HepG2 (cell line): ENCODE measurements around the gene CLPTM1L. TPM values are rescaled to one million over a fixed set of nuclear protein-coding genes. Genes with fewer than 3 reads are reported as not detected.

Experiments
- ATAC-seq: fragments of 200-7000 bp; cut with Tn5 transposase; 3 replicates; pipeline ENCODE4 v1.9.1; 2020; ENCODE audit warnings: mild to moderate bottlenecking, moderate library complexity
- BruUV-seq: library from RNA; stranded (reverse); fragments of 400-500 nt; replicated peaks from 2 replicates; lab custom pipeline; 2021; lab: Mats Ljungman, UMichigan
- CTCF ChIA-PET: fragments of 300-600 bp; formaldehyde crosslinking; extraction: SDS; loops from one replicate; lab custom pipeline; 2021; ENCODE audit warnings: low total read pairs, inconsistent platforms, low intra/inter-chr PET ratio; lab: Yijun Ruan, JAX
- POLR2A ChIA-PET: fragments of 350-600 bp; sonication (Branson Sonifier 250); formaldehyde crosslinking; loops from one replicate; lab custom pipeline; 2020; ENCODE audit warnings: antibody characterized with exemption, inconsistent platforms; lab: Yijun Ruan, JAX
- DNase-seq: peaks from one replicate; pipeline ENCODE4 v3.0.0-alpha.2; 2015; ENCODE audit warnings: low spot score
- FAIRE-seq: peaks from 3 replicates; lab custom pipeline; 2011; peaks lifted over from hg19 to GRCh38; lab: Jason Lieb, UNC
- H2AFZ ChIP-seq: one replicate; pipeline ENCODE4 v1.6.1; 2011; ENCODE audit warnings: low read length, inconsistent platforms
- H3K27ac ChIP-seq: fragments of 300-600 bp; 3 replicates; pipeline ENCODE4 v1.8.0; 2011; ENCODE audit warnings: mixed run types, mild to moderate bottlenecking, mixed read lengths, low read length, inconsistent platforms; ENCODE audit not compliant: insufficient read depth; ENCODE audit errors: extremely low read length
- H3K27me3 ChIP-seq, 2 experiments: fragments of 200-600 bp in 1 of 2; 2 replicates in 1 of 2; 3 replicates in 1 of 2; pipeline versions ENCODE4 v1.6.0 to v1.8.0; 2011; ENCODE audit warnings: low read length in 2 of 2, mild to moderate bottlenecking in 2 of 2, moderate library complexity in 2 of 2, inconsistent platforms in 1 of 2; ENCODE audit not compliant: insufficient read depth in 2 of 2, control insufficient read depth in 1 of 2
- H3K36me3 ChIP-seq, 2 experiments: fragments of 200-600 bp in 1 of 2; replicated peaks in 1 of 2; 2 replicates in 1 of 2; 3 replicates in 1 of 2; pipeline versions ENCODE4 v1.5.1 to v1.8.0; 2011; ENCODE audit warnings: low read length in 2 of 2, inconsistent platforms in 1 of 2; ENCODE audit not compliant: insufficient read depth in 2 of 2, control insufficient read depth in 1 of 2
- H3K4me1 ChIP-seq: 2 replicates; pipeline ENCODE4 v1.5.1; 2012; ENCODE audit warnings: low read length, inconsistent platforms; ENCODE audit not compliant: insufficient read depth
- H3K4me2 ChIP-seq: 2 replicates; pipeline ENCODE4 v1.6.0; 2011; ENCODE audit warnings: low read depth, low read length, inconsistent platforms
- H3K4me3 ChIP-seq, 3 experiments: fragments of 200-600 bp in 1 of 3; sonication (generic), shearing (Covaris generic) in 1 of 3; replicated peaks in 1 of 3; 2 replicates each; pipeline ENCODE4 v1.5.1; 2011 to 2016; ENCODE audit warnings: low read length in 3 of 3, inconsistent platforms in 2 of 3, low read depth in 2 of 3, mild to moderate bottlenecking in 2 of 3, control low read depth in 1 of 3, mixed read lengths in 1 of 3; ENCODE audit not compliant: insufficient read depth in 1 of 3
- H3K79me2 ChIP-seq: one replicate; pipeline ENCODE4 v1.6.1; 2011; ENCODE audit warnings: low read length, inconsistent platforms; ENCODE audit not compliant: insufficient read depth
- H3K9ac ChIP-seq: 2 replicates; pipeline ENCODE4 v1.6.0; 2011; ENCODE audit warnings: mild to moderate bottlenecking, low read depth, low read length, inconsistent platforms; ENCODE audit not compliant: insufficient read depth
- H3K9me3 ChIP-seq: 2 replicates; pipeline ENCODE4 v1.5.1; 2012; ENCODE audit warnings: mild to moderate bottlenecking, low read length
- H4K20me1 ChIP-seq: 2 replicates; pipeline ENCODE4 v1.6.0; 2011; ENCODE audit warnings: inconsistent platforms, mild to moderate bottlenecking, low read length, moderate library complexity; ENCODE audit not compliant: insufficient read depth
- MTA3 ChIP-seq: sonication (generic); formaldehyde crosslinking; IDR thresholded peaks from 2 replicates; pipeline ENCODE4 v1.4.0; 2020; ENCODE audit warnings: missing genetic modification reagents
- MZF1 ChIP-seq: sonication (generic); formaldehyde crosslinking; IDR thresholded peaks from 2 replicates; pipeline ENCODE4 v1.8.1; 2023; ENCODE audit warnings: mild to moderate bottlenecking, missing genetic modification reagents, borderline replicate concordance
- NR2C2 ChIP-seq: sonication (generic); formaldehyde crosslinking; IDR thresholded peaks from 2 replicates; pipeline ENCODE4 v1.4.0; 2020; ENCODE audit warnings: missing genetic modification reagents, mild to moderate bottlenecking, moderate library complexity, borderline replicate concordance
- ZNF24 ChIP-seq: fragments of 450-650 bp; IDR thresholded peaks from 2 replicates; pipeline ENCODE4 v1.6.1; 2017; ENCODE audit warnings: antibody characterized with exemption, mild to moderate bottlenecking
- ZNF629 ChIP-seq: sonication (generic); formaldehyde crosslinking; conservative IDR thresholded peaks from 2 replicates; pipeline ENCODE4 v1.5.0; 2020; ENCODE audit warnings: missing genetic modification reagents
- WGBS: methylation state at CpG from one replicate; pipeline ENCODE4 v1.1.6; 2017; ENCODE audit warnings: low lambda C conversion rate; 5-methylcytosine and 5-hydroxymethylcytosine counted together
- in situ Hi-C: cut with HindIII; loops from 2 replicates; pipeline ENCODE4 v1.10.0; 2017; ENCODE audit warnings: low pct_unique_long_range_greater_than_20kb; ENCODE audit not compliant: extremely low pct_ligation_motif_present
- intact Hi-C: fragments of 100-400 bp; cut with micrococcal nuclease; formaldehyde crosslinking; loops from one replicate; pipeline ENCODE4 v1.10.0; 2022; ENCODE audit not compliant: unreplicated experiment
- polyA plus RNA-seq, 8 experiments: library from polyadenylated mRNA; depleted of rRNA in 3 of 8; stranded (reverse) in 7 of 8; unstranded in 1 of 8; fragments of >200 nt; fragmentation: Illumina TruSeq in 4 of 8; extraction: Trizol in 4 of 8; gene quantifications; 2 replicates each; pipeline versions ENCODE4 v1.2.1 to v1.2.3, GENCODE V29; 2011 to 2016; ENCODE audit warnings: low read depth in 4 of 8, missing spikeins in 1 of 8, mixed read lengths in 1 of 8; ENCODE audit not compliant: insufficient read depth in 1 of 8
- total RNA-seq, 5 experiments: library from RNA; depleted of rRNA; stranded (reverse); fragments of >200 nt; fragmentation: Illumina TruSeq; extraction: Trizol; gene quantifications; 2 replicates each; pipeline ENCODE4 v1.2.3, GENCODE V29; 2016; ENCODE audit warnings: low read depth in 1 of 5
- TF ChIP-seq, protein P1 (sequence below): sonication (generic); formaldehyde crosslinking; IDR thresholded peaks from 2 replicates; pipeline ENCODE4 v1.8.0; 2022; ENCODE audit warnings: mild to moderate bottlenecking, missing genetic modification reagents
- TF ChIP-seq, protein P2 (sequence below): sonication (generic); formaldehyde crosslinking; IDR thresholded peaks from 2 replicates; pipeline ENCODE4 v1.5.1; 2020; ENCODE audit warnings: mild to moderate bottlenecking, missing genetic modification reagents

The CLPTM1L gene
- total and polyA plus RNA-seq, 2 of the 13 experiments (the other 11 are each of a cell fraction or from before 2014, with no cell fraction given), result 80.3 to 124 TPM

DNA sequence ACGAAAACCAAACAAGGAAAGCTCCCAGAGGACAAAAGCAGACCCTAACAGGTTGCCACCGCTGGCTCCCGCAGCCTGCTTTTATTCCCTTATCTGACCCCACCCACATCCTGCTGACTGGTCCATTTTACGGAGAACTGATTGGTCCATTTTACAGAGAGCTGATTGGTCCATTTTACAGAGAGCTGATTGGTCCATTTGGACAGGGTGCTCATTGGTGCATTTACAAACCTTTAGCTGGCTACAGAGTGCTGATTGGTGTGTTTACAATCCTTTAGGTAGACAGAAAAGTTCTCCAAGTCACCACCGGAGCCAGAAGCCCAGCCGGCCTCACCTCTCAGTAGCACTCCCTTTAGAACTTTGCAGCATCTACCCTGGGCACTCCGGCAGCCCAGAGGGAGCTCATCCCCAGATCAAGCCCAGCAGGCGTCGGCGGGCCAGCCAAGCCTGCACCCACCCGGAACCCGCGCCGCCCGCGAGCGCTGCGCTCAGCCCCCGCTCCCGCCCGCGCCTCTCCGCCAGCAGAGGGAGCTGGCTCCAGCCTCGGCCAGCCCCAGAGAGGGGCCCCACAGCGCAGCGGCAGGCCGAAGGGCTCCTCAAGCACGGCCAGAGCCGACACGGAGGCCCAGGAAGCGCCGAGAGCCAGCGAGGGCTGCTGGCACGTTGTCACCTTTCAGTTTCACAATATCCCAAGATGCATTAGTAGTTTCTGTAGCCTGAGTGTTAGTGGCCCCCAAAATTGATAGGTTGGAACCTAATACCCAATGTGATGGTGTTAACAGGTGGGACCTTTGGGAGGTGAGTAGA is 35.3 kb upstream of the CLPTM1L start (continued):
- TF ChIP-seq, protein P1, sequence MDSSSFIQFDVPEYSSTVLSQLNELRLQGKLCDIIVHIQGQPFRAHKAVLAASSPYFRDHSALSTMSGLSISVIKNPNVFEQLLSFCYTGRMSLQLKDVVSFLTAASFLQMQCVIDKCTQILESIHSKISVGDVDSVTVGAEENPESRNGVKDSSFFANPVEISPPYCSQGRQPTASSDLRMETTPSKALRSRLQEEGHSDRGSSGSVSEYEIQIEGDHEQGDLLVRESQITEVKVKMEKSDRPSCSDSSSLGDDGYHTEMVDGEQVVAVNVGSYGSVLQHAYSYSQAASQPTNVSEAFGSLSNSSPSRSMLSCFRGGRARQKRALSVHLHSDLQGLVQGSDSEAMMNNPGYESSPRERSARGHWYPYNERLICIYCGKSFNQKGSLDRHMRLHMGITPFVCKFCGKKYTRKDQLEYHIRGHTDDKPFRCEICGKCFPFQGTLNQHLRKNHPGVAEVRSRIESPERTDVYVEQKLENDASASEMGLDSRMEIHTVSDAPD (CRISPR knock-in tag), result no peak
- TF ChIP-seq NR2C2 (CRISPR knock-in tag) (no peak), ZNF629 (CRISPR knock-in tag) (no peak), MZF1 (CRISPR knock-in tag) (no peak), MTA3 (CRISPR knock-in tag) (no peak)
- TF ChIP-seq, all 625 proteins: peak for 56

DNA sequence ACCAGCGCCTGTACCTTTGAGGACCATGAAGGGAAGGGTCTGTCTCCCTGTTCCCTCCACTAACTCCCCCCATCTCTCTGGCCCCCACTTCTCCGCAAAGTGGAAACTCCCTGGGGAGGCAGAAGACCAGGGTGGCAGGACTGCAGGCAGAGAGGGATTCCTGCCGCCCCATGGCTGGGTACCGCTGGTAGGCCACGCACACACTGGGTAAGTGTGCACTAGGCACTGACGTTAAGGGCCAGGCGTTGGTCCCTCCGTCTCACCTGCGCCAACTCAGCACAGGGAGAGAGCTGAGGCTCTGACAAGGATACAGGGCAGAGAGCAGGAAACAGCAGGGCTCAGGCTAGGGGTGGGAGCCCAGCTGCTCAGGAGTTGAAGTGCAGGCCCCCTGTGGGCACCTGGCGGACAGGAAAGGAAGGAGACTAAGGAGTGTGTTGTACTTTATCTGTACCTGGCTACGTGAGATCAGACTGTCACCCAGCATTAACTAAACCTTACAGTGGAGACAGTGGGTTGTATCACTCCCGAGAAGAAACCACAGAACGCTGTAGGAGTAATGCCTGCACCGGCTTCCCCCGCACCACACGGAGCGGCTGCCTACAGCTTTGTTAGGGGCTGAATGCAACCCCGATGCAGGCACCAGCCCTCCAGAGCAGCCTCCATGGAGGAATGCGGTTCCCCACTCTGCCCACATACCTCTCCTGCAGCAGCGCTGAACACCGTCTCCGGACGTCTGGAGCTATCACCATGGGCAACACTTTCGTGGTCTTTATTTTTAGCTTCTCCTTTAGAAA is 34.2 kb upstream of the CLPTM1L start:
- TF ChIP-seq, protein P2, sequence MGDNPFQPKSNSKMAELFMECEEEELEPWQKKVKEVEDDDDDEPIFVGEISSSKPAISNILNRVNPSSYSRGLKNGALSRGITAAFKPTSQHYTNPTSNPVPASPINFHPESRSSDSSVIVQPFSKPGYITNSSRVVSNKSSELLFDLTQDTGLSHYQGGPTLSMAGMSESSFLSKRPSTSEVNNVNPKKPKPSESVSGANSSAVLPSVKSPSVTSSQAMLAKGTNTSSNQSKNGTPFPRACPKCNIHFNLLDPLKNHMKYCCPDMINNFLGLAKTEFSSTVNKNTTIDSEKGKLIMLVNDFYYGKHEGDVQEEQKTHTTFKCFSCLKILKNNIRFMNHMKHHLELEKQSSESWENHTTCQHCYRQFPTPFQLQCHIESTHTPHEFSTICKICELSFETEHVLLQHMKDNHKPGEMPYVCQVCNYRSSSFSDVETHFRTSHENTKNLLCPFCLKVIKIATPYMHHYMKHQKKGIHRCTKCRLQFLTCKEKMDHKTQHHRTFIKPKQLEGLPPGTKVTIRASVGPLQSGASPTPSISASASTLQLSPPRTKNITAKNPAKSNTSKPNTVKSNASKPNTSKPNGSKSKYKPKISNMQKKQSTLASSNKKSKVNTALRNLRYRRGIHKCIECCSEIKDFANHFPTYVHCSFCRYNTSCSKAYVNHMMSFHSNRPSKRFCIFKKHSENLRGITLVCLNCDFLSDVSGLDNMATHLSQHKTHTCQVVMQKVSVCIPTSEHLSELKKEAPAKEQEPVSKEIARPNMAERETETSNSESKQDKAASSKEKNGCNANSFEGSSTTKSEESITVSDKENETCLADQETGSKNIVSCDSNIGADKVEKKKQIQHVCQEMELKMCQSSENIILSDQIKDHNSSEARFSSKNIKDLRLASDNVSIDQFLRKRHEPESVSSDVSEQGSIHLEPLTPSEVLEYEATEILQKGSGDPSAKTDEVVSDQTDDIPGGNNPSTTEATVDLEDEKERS (CRISPR knock-in tag), result no peak
- TF ChIP-seq ZNF24, result no peak
- Histone ChIP-seq H3K9ac (no peak overlapping the region), H3K9me3 (no peaks in the 10 kb centered on the region), H3K4me1 (peaks cover 8% of the 10 kb centered on the region), H3K4me2 (no peak overlapping the region), H3K79me2 (no peaks in the 10 kb centered on the region), H3K27ac (no peak overlapping the region), H4K20me1 (no peaks in the 10 kb centered on the region; the same call in 1 of the 2 replicates), H3K36me3 (no peaks in the 10 kb centered on the region), H3K4me3 (no peak overlapping the region), H3K27me3 (peaks cover 16 to 79% of the 10 kb centered on the region in 2 experiments), H2AFZ (no peak overlapping the region)
- WGBS, result 72% methylated on average over 19 of the region's 24 CpGs
- no peak for ATAC-seq
- no TSS peak for BruUV-seq
- intact Hi-C loops, result no loop called here
- in situ Hi-C loops, result no loop called here
- DNase-seq, result no peak
- POLR2A ChIA-PET, result no interaction called here
- CTCF ChIA-PET, result interaction anchor here (1.9 kb wide), 1 partner anchor 263 kb away, joined by 13 read pairs; no protein-coding TSS in a partner anchor
- FAIRE-seq, result no peak
